Measurements from ENCODE around the gene UBA52. TPM values are rescaled to one million over a fixed set of nuclear protein-coding genes. Genes with fewer than 3 reads are reported as not detected.

The UBA52 gene
- total and polyA plus RNA-seq, 2 of the 13 experiments (the other 11 are each of a cell fraction or from before 2014, with no cell fraction given) = 959 to 1,782 TPM

- TF ChIP-seq ZNF589 (CRISPR knock-in tag; conservative IDR thresholded peaks at IDR 0.05) = peak; percentile 87
- TF ChIP-seq SPEN (CRISPR knock-in tag; IDR thresholded peaks at IDR 0.05; ENCODE audit: low read depth) = peak; percentile 95
- no peak for TF ChIP-seq ZNF841 (CRISPR knock-in tag; IDR thresholded peaks at IDR 0.05; ENCODE audit: borderline replicate concordance)
Measured at GRCh38 chr19:18571564-18572344, at the start of gene UBA52 (continued).

- Histone ChIP-seq H3K4me1 (ENCODE audit: insufficient read depth, low read length) (peaks cover 50% of the 10 kb centered on the region), H3K9me3 (ENCODE audit: low read length) (no peaks in the 10 kb centered on the region), H3K27me3 (ENCODE audit: control insufficient read depth in 1 of 2, insufficient read depth in 2 of 2, low read length in 2 of 2) (no peaks in the 10 kb centered on the region; a peak in 1 of 5 replicates), H3K4me3 (replicated peaks in 1 of 3; ENCODE audit: insufficient read depth in 1 of 3, low read depth in 2 of 3, low read length in 3 of 3) (peak overlapping the region; percentile 95 to 100 (median 96); a peak in 5 of 6 replicates), H4K20me1 (ENCODE audit: insufficient read depth, low read length) (no peaks in the 10 kb centered on the region; the same call in 1 of the 2 replicates), H3K27ac (ENCODE audit: extremely low read length, insufficient read depth, low read length) (peak overlapping the region; percentile 38), H2AFZ (ENCODE audit: low read length) (no peak overlapping the region), H3K9ac (ENCODE audit: insufficient read depth, low read depth, low read length) (peak overlapping the region; percentile 99), H3K36me3 (replicated peaks in 1 of 2; ENCODE audit: control insufficient read depth in 1 of 2, insufficient read depth in 2 of 2, low read length in 2 of 2) (no peaks in the 10 kb centered on the region), H3K79me2 (ENCODE audit: insufficient read depth, low read length) (peaks cover 42% of the 10 kb centered on the region), H3K4me2 (ENCODE audit: low read depth, low read length) (peak overlapping the region; percentile 63)
- WGBS (ENCODE audit: low lambda C conversion rate) = under 1% methylated on average over 32 of the region's 51 CpGs
- intact Hi-C loops (cut with micrococcal nuclease; ENCODE audit: unreplicated experiment) (loop anchor here (2.0 to 10.0 kb wide), 4 partner anchors 25 to 237 kb away; partner anchors contain the start of genes JUND and KXD1), in situ Hi-C loops (cut with HindIII; ENCODE audit: extremely low pct_ligation_motif_present, low pct_unique_long_range_greater_than_20kb) (loop anchor here (10.0 kb wide), 1 partner anchor 47 kb away; no protein-coding TSS in a partner anchor)
- BruUV-seq (replicated peaks) = no TSS peak
- ChIA-PET POLR2A (interaction anchor here (0.6 to 4.2 kb wide), 10 partner anchors 18 to 317 kb away, joined by 3 to 37 read pairs (median 4); partner anchors contain the start of genes JUND, KXD1, REX1BD and UBA52), CTCF (ENCODE audit: low intra/inter-chr PET ratio, low total read pairs) (interaction anchor here (0.9 kb wide), 1 partner anchor 15 kb away, joined by 3 read pairs; no protein-coding TSS in a partner anchor)
- DNase-seq (ENCODE audit: low spot score) (peak; percentile 99), FAIRE-seq (peak; percentile 96), ATAC-seq (peak; percentile 77)
- TF ChIP-seq MAX (IDR thresholded peaks at IDR 0.05) (peak; percentile 61), THAP9 (CRISPR knock-in tag; IDR thresholded peaks at IDR 0.05; ENCODE audit: borderline replicate concordance) (no peak), HNF4G (IDR thresholded peaks at IDR 0.05; ENCODE audit: borderline replicate concordance, low read depth, low read length) (no peak), HNF4G (CRISPR knock-in tag; IDR thresholded peaks at IDR 0.05; ENCODE audit: borderline replicate concordance, low read depth) (no peak), ATF4 (CRISPR knock-in tag; IDR thresholded peaks at IDR 0.05) (no peak), FOSL1 (CRISPR knock-in tag; IDR thresholded peaks at IDR 0.05; ENCODE audit: borderline replicate concordance) (no peak), ZNF567 (CRISPR knock-in tag; IDR thresholded peaks at IDR 0.05; ENCODE audit: borderline replicate concordance) (no peak), SIX1 (CRISPR knock-in tag; IDR thresholded peaks at IDR 0.05; ENCODE audit: borderline replicate concordance) (no peak), KDM2A (CRISPR knock-in tag; IDR thresholded peaks at IDR 0.05; ENCODE audit: borderline replicate concordance, low read depth) (no peak; the same call in 1 of the 2 replicates), PCBP2 (optimal IDR thresholded peaks at IDR 0.05; ENCODE audit: low read depth, low read length, poor library complexity, severe bottlenecking) (no peak), ZMYM2 (CRISPR knock-in tag; IDR thresholded peaks at IDR 0.05) (peak; percentile 30; the same call in 1 of the 2 replicates), RFXAP (CRISPR knock-in tag; IDR thresholded peaks at IDR 0.05; ENCODE audit: borderline replicate concordance) (no peak), STAG1 (CRISPR knock-in tag; IDR thresholded peaks at IDR 0.05) (peak; percentile 4; the same call in 1 of the 2 replicates)
Measured at GRCh38 chr19:18522124-18522861, 49.4 kb upstream of the UBA52 start.
